Activated naive CD4-positive, alpha-beta T cell treated with anti-CD3 and anti-CD28 coated beads for 36 hours (primary cell): Measurements from ENCODE around the gene HES7. TPM values are rescaled to one million over a fixed set of nuclear protein-coding genes. Genes with fewer than 3 reads are reported as not detected.
"Not testable (repeated sequence)": the region's sequence is repeated elsewhere in the genome, so short reads cannot be mapped to it uniquely, and the experiment has no call there.

Experiments
- CTCF ChIA-PET: fragments of 350-600 bp; sonication (Branson Sonifier 250); formaldehyde crosslinking; loops from one replicate; lab custom pipeline; 2021; ENCODE audit warnings: antibody characterized with exemption; lab: Charles Lee
- DNase-seq: peaks from one replicate; pipeline ENCODE4 v3.0.0-alpha.2; 2020
- H3K27ac Mint-ChIP-seq: one replicate; pipeline ENCODE4 v1.8.0; 2021; ENCODE audit warnings: mild to moderate bottlenecking, mixed read lengths
- H3K27me3 Mint-ChIP-seq: one replicate; pipeline ENCODE4 v1.8.0; 2021; ENCODE audit warnings: low read depth, mixed read lengths
- H3K36me3 Mint-ChIP-seq: one replicate; pipeline ENCODE4 v1.8.0; 2021; ENCODE audit warnings: low read depth, mixed read lengths
- H3K4me1 Mint-ChIP-seq: one replicate; pipeline ENCODE4 v1.8.0; 2021; ENCODE audit warnings: low read depth, mixed read lengths
- H3K4me3 Mint-ChIP-seq: one replicate; pipeline ENCODE4 v1.8.0; 2021; ENCODE audit warnings: mild to moderate bottlenecking, moderate library complexity, mixed read lengths
- H3K9me3 Mint-ChIP-seq: one replicate; pipeline ENCODE4 v1.8.0; 2021; ENCODE audit warnings: mixed read lengths
- intact Hi-C: fragments of 100-400 bp; cut with micrococcal nuclease; formaldehyde crosslinking; loops from one replicate; pipeline ENCODE4 v1.15.1; 2023
- total RNA-seq, 2 experiments: library from RNA; stranded (reverse); gene quantifications; one replicate each; pipeline ENCODE4 v1.2.3, GENCODE V29; 2021

The HES7 gene
- 1 to 10 TPM; 2.4 to 2.9 TPM for total RNA-seq

DNA sequence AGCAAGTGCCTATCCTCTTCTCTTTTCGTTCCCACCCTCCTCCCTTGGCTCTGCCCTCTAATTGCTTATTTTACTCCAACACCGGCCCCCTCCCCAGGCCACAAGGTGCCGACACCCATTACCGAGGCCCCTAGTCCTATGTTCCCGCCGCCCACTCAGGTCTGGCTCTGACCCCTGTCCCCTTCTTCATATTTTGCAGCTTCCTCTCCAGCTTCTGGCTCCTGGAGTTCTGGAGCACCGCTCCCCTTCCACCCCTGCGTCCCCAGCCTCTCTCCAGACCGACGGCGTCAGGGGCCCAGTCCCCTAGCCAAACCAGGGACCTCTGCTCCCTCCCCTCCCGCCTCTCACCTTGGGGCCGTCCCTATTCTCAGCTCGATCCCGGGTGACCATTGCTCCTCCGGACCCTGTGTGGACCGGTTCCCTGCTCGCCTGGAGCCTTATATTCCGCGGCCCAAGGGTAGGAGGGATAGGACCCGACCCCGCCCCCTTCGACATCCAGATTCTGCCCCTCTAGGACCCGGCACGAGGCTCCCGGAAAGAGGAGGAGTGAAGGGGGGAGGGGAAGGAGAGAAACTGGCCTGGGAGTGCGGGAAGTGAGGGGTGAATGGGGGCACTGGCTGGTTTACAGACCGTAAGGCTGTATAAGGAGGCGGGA, at the start of gene HES7:
HES7 (minus strand) TSS at position 412 of the 655 bp plus-strand sequence; CDS start at position 390, 22 bp downstream.
- Mint-ChIP-seq H3K4me3 (peak within 1 kb of the TSS; percentile 84), H3K9me3 (no peaks in the 10 kb centered on the region), H3K36me3 (peaks cover 7% of the 10 kb centered on the region), H3K4me1 (peaks cover 55% of the 10 kb centered on the region), H3K27ac (peak within 1 kb of the TSS; percentile 77), H3K27me3 (peaks cover 33% of the 10 kb centered on the region)
- intact Hi-C loops: loop anchor here (1.0 to 5.0 kb wide), 4 partner anchors 32 to 621 kb away; partner anchors contain the start of gene RPL26
- CTCF ChIA-PET: interaction anchor here (0.6 to 3.5 kb wide), 7 partner anchors 10 to 177 kb away, joined by 3 to 29 read pairs (median 5); partner anchors contain the start of gene CTC1
- DNase-seq: peak; percentile 38

DNA sequence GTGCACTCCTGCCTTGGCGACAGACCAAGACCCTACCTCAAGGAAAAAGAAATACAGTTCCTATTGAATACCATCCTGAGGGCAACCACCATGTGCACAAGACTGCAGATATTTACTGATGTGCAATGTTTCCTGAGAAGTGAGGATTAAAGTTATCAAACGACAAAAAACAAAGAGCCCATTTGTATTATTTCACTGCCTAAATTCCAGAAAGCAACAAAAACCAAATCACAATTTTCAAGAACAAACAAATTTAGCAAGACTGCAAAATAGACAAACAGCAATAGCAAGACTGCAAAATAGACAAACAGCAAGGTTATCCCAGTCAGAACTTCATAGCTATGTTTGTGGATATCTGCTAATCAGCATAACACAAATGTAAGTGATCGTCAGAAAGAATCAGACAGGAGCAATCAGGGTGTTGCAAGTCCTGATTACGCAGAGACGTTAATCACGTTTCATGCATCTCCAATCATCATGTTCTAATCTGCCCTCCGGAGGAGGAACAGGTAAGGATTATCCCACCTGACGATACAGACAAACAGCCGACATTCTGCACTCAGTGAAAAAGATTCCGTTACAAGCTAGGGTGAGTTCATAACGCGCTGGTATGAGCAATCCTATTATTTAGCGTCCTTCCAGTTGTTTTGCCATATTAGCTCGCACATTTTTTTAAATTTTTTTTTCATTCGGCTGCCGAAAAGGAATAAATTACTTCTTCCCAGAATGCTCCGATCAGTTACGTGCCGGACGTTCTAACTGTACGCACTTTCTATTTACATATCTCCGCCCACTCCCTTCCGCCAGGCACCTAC, 49.4 kb upstream of the HES7 start:
- H3K9me3 Mint-ChIP-seq: no peaks in the 10 kb centered on the region
- H3K4me3 Mint-ChIP-seq: peak overlapping the region; percentile 69
- peak overlapping the region; percentile 100 for H3K27ac Mint-ChIP-seq
- peaks cover 4% of the 10 kb centered on the region for H3K27me3 Mint-ChIP-seq
- peak; percentile 90 for DNase-seq
- CTCF ChIA-PET: interaction anchor here (0.7 to 1.2 kb wide), 3 partner anchors 9 to 487 kb away, joined by 3 to 4 read pairs (median 3); no protein-coding TSS in a partner anchor
- intact Hi-C loops: loop anchor here (1.0 to 5.0 kb wide), 6 partner anchors 9 to 101 kb away; no protein-coding TSS in a partner anchor
- H3K36me3 Mint-ChIP-seq: peaks cover 4% of the 10 kb centered on the region
- H3K4me1 Mint-ChIP-seq: peaks cover 40% of the 10 kb centered on the region

GRCh38 chr17:8170186-8170585, 46.3 kb upstream of the HES7 start:
- DNase-seq, H3K9me3 Mint-ChIP-seq, H3K4me3 Mint-ChIP-seq, H3K36me3 Mint-ChIP-seq, H3K27ac Mint-ChIP-seq, H3K27me3 Mint-ChIP-seq: not testable (repeated sequence)
- H3K4me1 Mint-ChIP-seq: peaks cover 32% of the 10 kb centered on the region
- intact Hi-C loops: loop anchor here (5.0 kb wide), 1 partner anchor 98 kb away; no protein-coding TSS in a partner anchor
- CTCF ChIA-PET: interaction anchor here (1.4 kb wide), 1 partner anchor 11 kb away, joined by 3 read pairs; no protein-coding TSS in a partner anchor

GRCh38 chr17:8167526-8167925, 43.6 kb upstream of the HES7 start:
- peaks cover 33% of the 10 kb centered on the region for H3K4me1 Mint-ChIP-seq
- H3K27me3 Mint-ChIP-seq: no peaks in the 10 kb centered on the region
- H3K36me3 Mint-ChIP-seq: no peaks in the 10 kb centered on the region
- no peaks in the 10 kb centered on the region for H3K9me3 Mint-ChIP-seq
- H3K27ac Mint-ChIP-seq: no peak overlapping the region
- intact Hi-C loops: no loop called here
- CTCF ChIA-PET: interaction anchor here (0.6 to 0.8 kb wide), 3 partner anchors 8 to 47 kb away, joined by 3 read pairs; no protein-coding TSS in a partner anchor
- DNase-seq: no peak
- no peak overlapping the region for H3K4me3 Mint-ChIP-seq

GRCh38 chr17:8166731-8167130, 42.8 kb upstream of the HES7 start:
- Mint-ChIP-seq H3K36me3 (peaks cover 3% of the 10 kb centered on the region), H3K27ac (no peak overlapping the region), H3K4me3 (no peak overlapping the region), H3K9me3 (no peaks in the 10 kb centered on the region), H3K4me1 (peaks cover 32% of the 10 kb centered on the region), H3K27me3 (no peaks in the 10 kb centered on the region)
- no peak for DNase-seq
- intact Hi-C loops: no loop called here
- CTCF ChIA-PET: interaction anchor here (0.6 to 0.8 kb wide), 2 partner anchors 8 to 9 kb away, joined by 3 read pairs; no protein-coding TSS in a partner anchor

GRCh38 chr17:8164815-8165131, 40.9 kb upstream of the HES7 start:
- CTCF ChIA-PET: interaction anchor here (1.1 to 1.6 kb wide), 3 partner anchors 9 to 26 kb away, joined by 4 to 9 read pairs (median 4); no protein-coding TSS in a partner anchor
- peak overlapping the region; percentile 97 for H3K27ac Mint-ChIP-seq
- no peaks in the 10 kb centered on the region for H3K27me3 Mint-ChIP-seq

GRCh38 chr17:8163978-8164814, 40.3 kb upstream of the HES7 start:
- CTCF ChIA-PET: interaction anchor here (0.9 to 1.6 kb wide), 5 partner anchors 9 to 103 kb away, joined by 3 to 9 read pairs (median 4); partner anchors contain the start of gene ALOXE3
- peaks cover 14% of the 10 kb centered on the region for H3K36me3 Mint-ChIP-seq
- peak overlapping the region; percentile 82 for H3K4me3 Mint-ChIP-seq
- H3K9me3 Mint-ChIP-seq: no peaks in the 10 kb centered on the region
- intact Hi-C loops: loop anchor here (1.0 kb wide), 2 partner anchors 8 to 9 kb away; no protein-coding TSS in a partner anchor
- peak overlapping the region; percentile 97 for H3K27ac Mint-ChIP-seq
- H3K4me1 Mint-ChIP-seq: peaks cover 57% of the 10 kb centered on the region
- H3K27me3 Mint-ChIP-seq: no peaks in the 10 kb centered on the region
- DNase-seq: peak; percentile 95

More at GRCh38 chr17:8164815-8165131, 40.9 kb upstream of the HES7 start:
- H3K36me3 Mint-ChIP-seq: peaks cover 14% of the 10 kb centered on the region
- peaks cover 51% of the 10 kb centered on the region for H3K4me1 Mint-ChIP-seq
- no peaks in the 10 kb centered on the region for H3K9me3 Mint-ChIP-seq
- intact Hi-C loops: loop anchor here (1.0 kb wide), 2 partner anchors 8 to 9 kb away; no protein-coding TSS in a partner anchor
- DNase-seq: peak; percentile 45
- peak overlapping the region; percentile 82 for H3K4me3 Mint-ChIP-seq

GRCh38 chr17:8162997-8163977, 39.4 kb upstream of the HES7 start:
- H3K4me3 Mint-ChIP-seq: peak overlapping the region; percentile 82
- peaks cover 60% of the 10 kb centered on the region for H3K4me1 Mint-ChIP-seq
- CTCF ChIA-PET: interaction anchor here (0.9 to 1.6 kb wide), 5 partner anchors 10 to 102 kb away, joined by 3 to 9 read pairs (median 4); partner anchors contain the start of gene ALOXE3
- H3K27me3 Mint-ChIP-seq: no peaks in the 10 kb centered on the region
- intact Hi-C loops: no loop called here
- peak; percentile 41 for DNase-seq
- H3K36me3 Mint-ChIP-seq: peaks cover 14% of the 10 kb centered on the region
- no peaks in the 10 kb centered on the region for H3K9me3 Mint-ChIP-seq
- H3K27ac Mint-ChIP-seq: peak overlapping the region; percentile 97

DNA sequence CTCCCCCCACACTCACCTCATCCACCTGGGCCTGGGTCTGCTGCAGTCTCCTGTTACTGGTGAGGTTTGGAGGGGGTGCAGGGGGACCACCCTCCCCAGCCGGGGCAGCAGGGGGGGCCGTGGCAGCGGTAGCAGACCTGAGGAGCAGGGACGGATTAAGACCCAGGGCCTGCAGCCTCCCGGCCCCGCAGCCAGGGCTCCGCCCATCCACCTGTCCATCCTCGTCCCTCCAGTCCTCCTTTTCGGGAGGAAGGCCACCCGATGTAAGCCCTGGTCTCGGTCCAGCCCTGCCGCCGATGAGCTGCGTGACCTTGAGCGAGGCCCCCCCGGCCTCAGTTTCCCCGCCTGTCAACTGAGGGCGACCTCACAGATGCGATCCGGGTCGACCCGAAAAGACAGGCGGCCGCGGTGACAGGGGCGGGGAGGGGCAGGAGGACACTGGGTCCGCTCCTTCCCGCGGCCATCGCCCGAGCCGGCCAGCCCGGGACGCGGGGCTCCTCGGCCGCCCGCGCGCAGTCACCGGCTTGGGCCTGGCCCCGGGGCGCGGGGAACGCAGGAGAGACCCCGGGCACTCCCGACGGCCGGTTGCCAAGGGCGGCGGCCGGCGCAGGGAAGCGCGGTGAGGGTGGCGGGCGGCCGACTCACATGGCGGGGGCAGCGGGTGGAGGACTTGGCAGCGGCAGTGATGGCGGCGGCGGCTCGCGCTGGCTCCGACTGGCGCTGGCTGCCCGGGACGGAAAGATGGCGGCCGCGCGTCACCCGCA, 38.5 kb upstream of the HES7 start, which contains the start of gene VAMP2:
VAMP2 (minus strand) TSS at position 716 of the 764 bp plus-strand sequence; CDS start at position 647, 69 bp downstream.
- Mint-ChIP-seq H3K27me3 (no peaks in the 10 kb centered on the region), H3K36me3 (peaks cover 14% of the 10 kb centered on the region), H3K9me3 (no peaks in the 10 kb centered on the region), H3K27ac (peak within 1 kb of the TSS; percentile 97), H3K4me1 (peaks cover 60% of the 10 kb centered on the region), H3K4me3 (peak within 1 kb of the TSS; percentile 82)
- intact Hi-C loops: no loop called here
- CTCF ChIA-PET: no interaction called here
- peak; percentile 84 for DNase-seq
